SK-N-SH (cell line): ENCODE results near the gene PPP3CA. TPM values are rescaled to one million over a fixed set of nuclear protein-coding genes. Genes with fewer than 3 reads are reported as not detected.
A peak's percentile ranks its signal among the peaks of the same experiment; 100 is the strongest.

ENCODE experiments used
- CTCF ChIA-PET: fragments of 300-600, 350-600 bp; formaldehyde crosslinking; extraction: SDS; loops from one replicate; lab custom pipeline; 2021; lab: Yijun Ruan, JAX
- POLR2A ChIA-PET: fragments of 350-600 bp; sonication (Branson Sonifier 250); formaldehyde crosslinking; extraction: SDS; loops from one replicate; lab custom pipeline; 2020; ENCODE audit warnings: antibody characterized with exemption, inconsistent platforms; lab: Yijun Ruan, JAX
- DNase-seq: peaks from one replicate; pipeline ENCODE4 v3.0.0; 2012
- H2AFZ ChIP-seq: fragments of 200-600 bp; sonication (generic); 2 replicates; pipeline ENCODE4 v1.8.1; 2016; ENCODE audit warnings: antibody characterized with exemption, mild to moderate bottlenecking, low read depth
- H3F3A ChIP-seq: fragments of 200-600 bp; sonication (generic); replicated peaks from 2 replicates; pipeline ENCODE3; 2016; ENCODE audit warnings: antibody characterized with exemption, mild to moderate bottlenecking; ENCODE audit not compliant: insufficient read depth
- H3K27ac ChIP-seq, 2 experiments: fragments of 200-500 bp in 1 of 2; fragments of 200-600 bp in 1 of 2; sonication (Bioruptor generic) in 1 of 2; sonication (generic), shearing (Covaris generic) in 1 of 2; 2 replicates each; pipeline versions ENCODE4 v1.5.1 to v1.6.1; 2014 to 2016; ENCODE audit warnings: low read depth in 2 of 2, inconsistent platforms in 1 of 2, low read length in 1 of 2, mild to moderate bottlenecking in 1 of 2, mixed read lengths in 1 of 2
- H3K27me3 ChIP-seq: fragments of 200-600 bp; sonication (generic), shearing (Covaris generic); 2 replicates; pipeline ENCODE4 v1.6.1; 2016; ENCODE audit warnings: mixed run types; ENCODE audit not compliant: insufficient read depth
- H3K36me3 ChIP-seq, 2 experiments: fragments of 200-500 bp in 1 of 2; fragments of 200-600 bp in 1 of 2; sonication (Bioruptor generic) in 1 of 2; sonication (generic) in 1 of 2; replicated peaks in 1 of 2; 2 replicates each; pipeline versions ENCODE3 to v1.5.1; 2014 to 2016; ENCODE audit warnings: low read length in 1 of 2, mild to moderate bottlenecking in 1 of 2; ENCODE audit not compliant: insufficient read depth in 2 of 2, control insufficient read depth in 1 of 2
- H3K4me1 ChIP-seq, 2 experiments: fragments of 200-500 bp in 1 of 2; fragments of 200-600 bp in 1 of 2; sonication (Bioruptor generic) in 1 of 2; sonication (generic), shearing (Covaris generic) in 1 of 2; 2 replicates each; pipeline versions ENCODE4 v1.5.1 to v1.6.1; 2014 to 2016; ENCODE audit warnings: low read depth in 1 of 2, low read length in 1 of 2, mixed run types in 1 of 2; ENCODE audit not compliant: insufficient read depth in 2 of 2, control insufficient read depth in 1 of 2
- H3K4me2 ChIP-seq: fragments of 200-600 bp; sonication (generic), shearing (Covaris generic); 2 replicates; pipeline ENCODE4 v1.6.1; 2017; ENCODE audit warnings: mixed run types
- H3K4me3 ChIP-seq, 2 experiments: fragments of 200-500 bp in 1 of 2; fragments of 200-600 bp in 1 of 2; sonication (Bioruptor generic) in 1 of 2; sonication (generic), shearing (Covaris generic) in 1 of 2; 2 replicates each; pipeline versions ENCODE4 v1.5.1 to v1.8.1; 2014 to 2016; ENCODE audit warnings: low read depth in 2 of 2, inconsistent platforms in 1 of 2, low read length in 1 of 2, mild to moderate bottlenecking in 1 of 2, mixed read lengths in 1 of 2, moderate library complexity in 1 of 2
- H3K79me2 ChIP-seq: fragments of 200-600 bp; sonication (generic); 2 replicates; pipeline ENCODE4 v1.8.1; 2017; ENCODE audit warnings: mild to moderate bottlenecking; ENCODE audit not compliant: insufficient read depth
- H3K9ac ChIP-seq: fragments of 200-600 bp; sonication (generic); 2 replicates; pipeline ENCODE4 v1.6.1; 2017; ENCODE audit warnings: mixed run types
- H3K9me2 ChIP-seq: fragments of 200-600 bp; sonication (generic); 2 replicates; pipeline ENCODE4 v1.6.1; 2017; ENCODE audit warnings: mixed run types
- H3K9me3 ChIP-seq: fragments of 200-600 bp; sonication (generic); 2 replicates; pipeline ENCODE4 v1.6.1; 2017; ENCODE audit warnings: mixed run types, mild to moderate bottlenecking, moderate library complexity
- H4K20me1 ChIP-seq: fragments of 200-600 bp; sonication (generic); 2 replicates; pipeline ENCODE4 v1.6.1; 2017; ENCODE audit warnings: mild to moderate bottlenecking, mixed run types; ENCODE audit not compliant: insufficient read depth
- CHD2 ChIP-seq: fragments of 150-350 bp; IDR thresholded peaks from 2 replicates; pipeline ENCODE4 v1.6.1; 2018; ENCODE audit warnings: low read length; ENCODE audit not compliant: partially characterized antibody
- EP300 ChIP-seq, 2 experiments: IDR thresholded peaks; 2 replicates each; pipeline versions ENCODE4 v1.4.0 to v1.6.1; 2012; ENCODE audit warnings: borderline replicate concordance in 1 of 2, low read depth in 1 of 2, low read length in 1 of 2
- EZH2phosphoT487 ChIP-seq: fragments of 200-600 bp; sonication (generic); IDR thresholded peaks from 2 replicates; pipeline ENCODE4 v1.6.1; 2017; ENCODE audit warnings: low read depth, mixed run types, mild to moderate bottlenecking, antibody characterized with exemption, moderate library complexity, borderline replicate concordance
- FOSL2 ChIP-seq: IDR thresholded peaks from 2 replicates; pipeline ENCODE4 v1.4.0; 2012; ENCODE audit warnings: low read depth, mild to moderate bottlenecking, moderate library complexity, borderline replicate concordance
- FOXJ3 ChIP-seq: sonication (generic); formaldehyde crosslinking; IDR thresholded peaks from 2 replicates; pipeline ENCODE4 v1.5.1; 2020; ENCODE audit warnings: mild to moderate bottlenecking, missing genetic modification reagents
- GABPA ChIP-seq: IDR thresholded peaks from 2 replicates; pipeline ENCODE4 v1.4.0; 2012; ENCODE audit warnings: low read depth, mild to moderate bottlenecking
- GATA2 ChIP-seq: sonication (generic); formaldehyde crosslinking; IDR thresholded peaks from 2 replicates; pipeline ENCODE4 v1.5.0; 2020; ENCODE audit warnings: mild to moderate bottlenecking, missing genetic modification reagents
- JUND ChIP-seq: IDR thresholded peaks from 2 replicates; pipeline ENCODE4 v1.4.0; 2012
- MEF2A ChIP-seq: IDR thresholded peaks from 2 replicates; pipeline ENCODE4 v1.4.0; 2012; ENCODE audit warnings: low read depth, borderline replicate concordance
- MXI1 ChIP-seq: IDR thresholded peaks from 2 replicates; pipeline ENCODE4 v1.6.1; 2012; ENCODE audit warnings: mild to moderate bottlenecking, low read depth, low read length, improper control_type of control experiment
- PBX3 ChIP-seq: IDR thresholded peaks from 2 replicates; pipeline ENCODE4; 2012
- RAD21 ChIP-seq: IDR thresholded peaks from 2 replicates; pipeline ENCODE4 v1.6.1; 2012; ENCODE audit warnings: mild to moderate bottlenecking, low read length
- RCOR1 ChIP-seq: fragments of 150-350 bp; IDR thresholded peaks from 2 replicates; pipeline ENCODE4 v1.6.1; 2017; ENCODE audit warnings: antibody characterized with exemption, low read length
- REST ChIP-seq: IDR thresholded peaks from 2 replicates; pipeline ENCODE4 v1.6.1; 2012; ENCODE audit warnings: mild to moderate bottlenecking, low read depth, low read length, moderate library complexity
- RXRA ChIP-seq: IDR thresholded peaks from 2 replicates; pipeline ENCODE4 v1.4.0; 2012; ENCODE audit warnings: low read depth, mild to moderate bottlenecking, borderline replicate concordance
- SIN3A ChIP-seq: IDR thresholded peaks from 2 replicates; pipeline ENCODE4 v1.6.1; 2012; ENCODE audit warnings: low read depth, mild to moderate bottlenecking, low read length, moderate library complexity, borderline replicate concordance
- SMC3 ChIP-seq: IDR thresholded peaks from 2 replicates; pipeline ENCODE4 v1.6.1; 2012; ENCODE audit warnings: low read depth, low read length, improper control_type of control experiment
- TCF12 ChIP-seq: IDR thresholded peaks from 2 replicates; pipeline ENCODE4 v1.4.0; 2012
- TEAD4 ChIP-seq: IDR thresholded peaks from 2 replicates; pipeline ENCODE4 v1.4.0; 2012; ENCODE audit warnings: mild to moderate bottlenecking, borderline replicate concordance; ENCODE audit not compliant: insufficient read depth
- USF1 ChIP-seq: IDR thresholded peaks from 2 replicates; pipeline ENCODE4 v1.4.0; 2012; ENCODE audit warnings: low read depth, borderline replicate concordance
- ZBTB33 ChIP-seq: IDR thresholded peaks from 2 replicates; pipeline ENCODE4 v1.4.0; 2012; ENCODE audit warnings: low read depth, borderline replicate concordance
- WGBS: methylation state at CpG from one replicate; pipeline ENCODE4 v1.1.6; 2017; ENCODE audit warnings: low lambda C conversion rate; 5-methylcytosine and 5-hydroxymethylcytosine counted together
- polyA plus RNA-seq, 3 experiments: library from polyadenylated mRNA; depleted of rRNA; stranded (reverse); fragments of >200 nt; gene quantifications; 2 replicates each; pipeline ENCODE4 v1.2.3, GENCODE V29; 2012

PPP3CA gene
- polyA plus RNA-seq, 1 of the 3 experiments (the other 2 are of a cell fraction) = 10.7 TPM

- TF ChIP-seq ZBTB33 (no peak), MEF2A (peak; percentile 54; the same call in 1 of the 2 replicates), RXRA (peak; percentile 58; the same call in 1 of the 2 replicates), SMC3 (no peak), MXI1 (no peak), GATA2 (CRISPR knock-in tag) (no peak), RAD21 (no peak), RCOR1 (0 out of 2 replicates have a peak, but pooled peaks have one; percentile 16), EP300 (IDR thresholded peaks at IDR 0.05; ENCODE audit: borderline replicate concordance in 1 of 2, low read depth in 1 of 2, low read length in 1 of 2) (peak; percentile 57 to 70; a peak in 2 of 4 replicates)
These were observed 67.9 kb downstream of the PPP3CA start (continued) for GRCh38 chr4:101279377-101279871.

GRCh38 chr4:101277671-101278070 lies 69.7 kb downstream of the PPP3CA start:
- CTCF ChIA-PET = interaction anchor here (0.9 kb wide), 1 partner anchor 1278 kb away, joined by 3 read pairs; no protein-coding TSS in a partner anchor
- no peak overlapping the region for H2AFZ ChIP-seq
- WGBS = 27% methylated on average over 1 of the region's 1 CpG

More at GRCh38 chr4:101277671-101278070, 69.7 kb downstream of the PPP3CA start:
- no peak for DNase-seq
- H3K79me2 ChIP-seq = peaks cover 49% of the 10 kb centered on the region
- H3K27me3 ChIP-seq = no peaks in the 10 kb centered on the region
- H3K4me3 ChIP-seq = no peak overlapping the region
- no peaks in the 10 kb centered on the region for H3K9me3 ChIP-seq
- no peak overlapping the region for H3K4me2 ChIP-seq
- POLR2A ChIA-PET = no interaction called here
- peaks cover 2% of the 10 kb centered on the region; the same call in 1 of the 2 replicates for H4K20me1 ChIP-seq
- TF ChIP-seq FOSL2 (peak; percentile 73; the same call in 1 of the 2 replicates), FOXJ3 (no peak), GABPA (no peak), REST (no peak), RAD21 (no peak), PBX3 (no peak), TEAD4 (peak; percentile 20; the same call in 1 of the 2 replicates), GATA2 (CRISPR knock-in tag) (no peak), ZBTB33 (no peak), EZH2phosphoT487 (no peak), MXI1 (no peak), USF1 (no peak), TCF12 (peak; percentile 37), JUND (peak; percentile 52), CHD2 (no peak), SIN3A (no peak)
- peak overlapping the region in 1 of 2 experiments; percentile 94; a peak in 2 of 4 replicates for H3K27ac ChIP-seq
- H3K9ac ChIP-seq = no peak overlapping the region
- H3K4me1 ChIP-seq = peaks cover 3 to 18% of the 10 kb centered on the region in 2 experiments; a peak in 3 of 4 replicates
- H3K36me3 ChIP-seq = no peaks in the 10 kb centered on the region
- H3F3A ChIP-seq = peaks cover 16% of the 10 kb centered on the region
- no peaks in the 10 kb centered on the region for H3K9me2 ChIP-seq
